B cell (primary cell): ENCODE measurements around the gene FARSB. TPM values are rescaled to one million over a fixed set of nuclear protein-coding genes. Genes with fewer than 3 reads are reported as not detected.

Source experiments
- ATAC-seq: fragments of 200-7000 bp; cut with Tn5 transposase; one replicate; pipeline ENCODE4 v1.10.0; 2021; ENCODE audit warnings: low read depth, mild to moderate bottlenecking, moderate number of reproducible peaks, moderate library complexity
- CTCF ChIA-PET: fragments of 350-600 bp; sonication (Branson Sonifier 250); formaldehyde crosslinking; loops from one replicate; lab custom pipeline; 2021; ENCODE audit warnings: antibody characterized with exemption, inconsistent platforms; lab: Charles Lee
- POLR2A ChIA-PET: fragments of 350-600 bp; sonication (Branson Sonifier 250); formaldehyde crosslinking; loops from one replicate; lab custom pipeline; 2021; ENCODE audit warnings: antibody characterized with exemption; lab: Charles Lee
- DNase-seq: peaks from one replicate; pipeline ENCODE4 v3.0.0; 2013
- H2AFZ ChIP-seq: 2 replicates; pipeline ENCODE4 v1.6.1; 2012; ENCODE audit warnings: mild to moderate bottlenecking, low read depth, low read length; ENCODE audit not compliant: insufficient read depth, poor library complexity, severe bottlenecking
- H3K27ac ChIP-seq, 2 donors: 1 replicate in 1 of 2; 2 replicates in 1 of 2; pipeline ENCODE4 v1.5.1; 2012 to 2013; ENCODE audit warnings: low read length in 2 of 2, mild to moderate bottlenecking in 2 of 2, moderate library complexity in 1 of 2
- H3K27me3 ChIP-seq, 4 experiments: fragments of 200-600 bp in 1 of 4; sonication (generic) in 1 of 4; replicated peaks in 1 of 4; 1 replicate in 2 of 4; 2 replicates in 2 of 4; pipeline versions ENCODE4 v1.6.1 to v1.7.0; 2013 to 2016; ENCODE audit warnings: low read length in 3 of 4, mild to moderate bottlenecking in 2 of 4, mixed read lengths in 1 of 4, moderate library complexity in 1 of 4; ENCODE audit not compliant: insufficient read depth in 4 of 4, control insufficient read depth in 3 of 4; ENCODE audit errors: control extremely low read depth in 1 of 4
- H3K36me3 ChIP-seq, 2 experiments: replicated peaks in 1 of 2; 1 replicate in 1 of 2; 2 replicates in 1 of 2; pipeline versions ENCODE4 v1.6.1 to v1.7.1; 2013; ENCODE audit warnings: low read length in 1 of 2; ENCODE audit not compliant: insufficient read depth in 2 of 2, control insufficient read depth in 1 of 2; ENCODE audit errors: control extremely low read depth in 1 of 2, extremely low read depth in 1 of 2
- H3K4me1 ChIP-seq, 2 donors: fragments of 200-600 bp in 1 of 2; sonication (generic) in 1 of 2; 1 replicate in 1 of 2; 2 replicates in 1 of 2; pipeline versions ENCODE4 v1.5.1 to v1.6.1; 2013 to 2017; ENCODE audit warnings: low read length in 2 of 2; ENCODE audit not compliant: control insufficient read depth in 2 of 2, insufficient read depth in 2 of 2
- H3K4me2 ChIP-seq: replicated peaks from 2 replicates; pipeline ENCODE3; 2012; ENCODE audit warnings: mild to moderate bottlenecking, low read depth, low read length; ENCODE audit not compliant: poor library complexity, severe bottlenecking
- H3K4me3 ChIP-seq, 5 experiments: fragments of 200-600 bp in 1 of 5; sonication (generic) in 1 of 5; 1 replicate in 3 of 5; 2 replicates in 2 of 5; pipeline versions ENCODE4 v1.5.1 to v1.7.0; 2011 to 2016; ENCODE audit warnings: low read length in 4 of 5, mild to moderate bottlenecking in 4 of 5, low read depth in 2 of 5, control low read depth in 1 of 5, moderate library complexity in 1 of 5; ENCODE audit not compliant: insufficient read depth in 1 of 5; ENCODE audit errors: control extremely low read depth in 1 of 5, extremely low read depth in 1 of 5
- H3K79me2 ChIP-seq: fragments of 200-600 bp; sonication (generic); one replicate; pipeline ENCODE4 v1.6.0; 2016; ENCODE audit warnings: low read length; ENCODE audit not compliant: control insufficient read depth, insufficient read depth
- H3K9ac ChIP-seq: fragments of 200-600 bp; sonication (generic); 2 replicates; pipeline ENCODE4 v1.6.1; 2017; ENCODE audit warnings: mild to moderate bottlenecking, low read length, moderate library complexity
- H3K9me3 ChIP-seq, 3 donors: one replicate each; pipeline versions ENCODE4 v1.6.1 to v1.7.1; 2013; ENCODE audit warnings: low read length in 2 of 3; ENCODE audit not compliant: control insufficient read depth in 2 of 3, insufficient read depth in 1 of 3; ENCODE audit errors: control extremely low read depth in 1 of 3
- H4K20me1 ChIP-seq: 2 replicates; pipeline ENCODE4 v1.6.0; 2012; ENCODE audit warnings: mild to moderate bottlenecking, low read length; ENCODE audit not compliant: insufficient read depth, control insufficient read depth, poor library complexity, severe bottlenecking
- H3K27ac Mint-ChIP-seq: one replicate; pipeline ENCODE4 v1.8.0; 2021; ENCODE audit warnings: mixed read lengths
- H3K27me3 Mint-ChIP-seq: one replicate; pipeline ENCODE4 v1.8.0; 2021; ENCODE audit warnings: mixed read lengths
- H3K4me1 Mint-ChIP-seq: one replicate; pipeline ENCODE4 v1.8.0; 2021; ENCODE audit warnings: mixed read lengths
- H3K4me3 Mint-ChIP-seq: one replicate; pipeline ENCODE4 v1.8.0; 2021; ENCODE audit warnings: mixed read lengths
- H3K9me3 Mint-ChIP-seq: one replicate; pipeline ENCODE4 v1.8.0; 2022; ENCODE audit warnings: mixed read lengths; ENCODE audit not compliant: insufficient read depth
- CTCF ChIP-seq: fragments of 200-600 bp; IDR thresholded peaks from one replicate; pipeline ENCODE4 v1.8.0; 2022; ENCODE audit warnings: antibody characterized with exemption, mild to moderate bottlenecking
- EZH2 ChIP-seq: IDR thresholded peaks from 2 replicates; pipeline ENCODE4 v1.6.1; 2012; ENCODE audit warnings: borderline replicate concordance, low read depth, mild to moderate bottlenecking, moderate library complexity, low read length; ENCODE audit not compliant: insufficient read depth, poor library complexity, severe bottlenecking
- WGBS: methylation state at CpG from one replicate; pipeline ENCODE4 v1.1.5; 2013; ENCODE audit warnings: missing lambda C conversion rate; ENCODE audit not compliant: insufficient coverage; 5-methylcytosine and 5-hydroxymethylcytosine counted together
- intact Hi-C: fragments of 100-400 bp; cut with micrococcal nuclease; formaldehyde crosslinking; loops from one replicate; pipeline ENCODE4 v1.10.0; 2022
- polyA plus RNA-seq: library from polyadenylated mRNA; depleted of rRNA; stranded (reverse); fragments of >200 nt; gene quantifications from 2 replicates; pipeline ENCODE4 v1.2.3, GENCODE V29; 2012
- total RNA-seq, 2 donors: library from RNA; stranded (reverse); fragments of 120-200 nt in 1 of 2; gene quantifications; 1 replicate in 1 of 2; 2 replicates in 1 of 2; pipeline versions ENCODE4 v1.2.3 to v1.2.4, GENCODE V29; 2013 to 2022

Gene FARSB
- total and polyA plus RNA-seq, 2 donors (not counting 1 experiment from before 2014, with no cell fraction given), result 9.2 to 10.2 TPM

- TF ChIP-seq CTCF (peak; percentile 80), EZH2 (no peak)
- H3K27me3 ChIP-seq, result no peaks in the 10 kb centered on the region
- intact Hi-C loops, result loop anchor here (1.0 kb wide), 1 partner anchor 296 kb away; no protein-coding TSS in a partner anchor
- no peaks in the 10 kb centered on the region for H4K20me1 ChIP-seq
- ATAC-seq, result peak; percentile 51
- H3K9me3 ChIP-seq, result no peaks in the 10 kb centered on the region
- Mint-ChIP-seq H3K4me1 (no peaks in the 10 kb centered on the region), H3K4me3 (no peak overlapping the region), H3K27me3 (no peaks in the 10 kb centered on the region), H3K9me3 (no peaks in the 10 kb centered on the region), H3K27ac (no peak overlapping the region)
- H3K36me3 ChIP-seq, result peaks cover 14 to 54% of the 10 kb centered on the region in 2 experiments
- POLR2A ChIA-PET, result no interaction called here
- no peak overlapping the region for H3K4me2 ChIP-seq
- CTCF ChIA-PET, result interaction anchor here (0.9 to 2.2 kb wide), 8 partner anchors 20 to 556 kb away, joined by 3 to 16 read pairs (median 4); no protein-coding TSS in a partner anchor
- no peak overlapping the region for H2AFZ ChIP-seq
- no peak overlapping the region for H3K4me3 ChIP-seq
- no peaks in the 10 kb centered on the region for H3K4me1 ChIP-seq
- DNase-seq, result peak; percentile 47
- WGBS, result 64% methylated on average over 2 of the region's 3 CpGs
- no peak overlapping the region for H3K9ac ChIP-seq
- H3K27ac ChIP-seq, result no peak overlapping the region
- H3K79me2 ChIP-seq, result no peaks in the 10 kb centered on the region
Measured at GRCh38 chr2:222613715-222614331, 42.1 kb downstream of the FARSB start.

- H3K27ac ChIP-seq, result no peak overlapping the region
- no peak overlapping the region for H3K4me3 Mint-ChIP-seq
- no peak overlapping the region for H3K27ac Mint-ChIP-seq
- no peaks in the 10 kb centered on the region for H3K4me1 Mint-ChIP-seq
- DNase-seq (no peak), ATAC-seq (no peak)
- TF ChIP-seq CTCF (no peak), EZH2 (no peak)
- intact Hi-C loops, result no loop called here
- H3K9ac ChIP-seq, result no peak overlapping the region
- POLR2A ChIA-PET, result no interaction called here
- H3K4me2 ChIP-seq, result no peak overlapping the region
- no peaks in the 10 kb centered on the region for H3K9me3 Mint-ChIP-seq
- peaks cover 17 to 51% of the 10 kb centered on the region in 2 experiments for H3K36me3 ChIP-seq
- WGBS, result 94% methylated on average over 3 of the region's 4 CpGs
- no peaks in the 10 kb centered on the region for H3K4me1 ChIP-seq
- no peaks in the 10 kb centered on the region for H3K79me2 ChIP-seq
- H3K27me3 ChIP-seq, result no peaks in the 10 kb centered on the region
- no peaks in the 10 kb centered on the region for H3K9me3 ChIP-seq
- CTCF ChIA-PET, result interaction anchor here (0.7 to 2.1 kb wide), 3 partner anchors 52 to 554 kb away, joined by 4 to 9 read pairs (median 7); no protein-coding TSS in a partner anchor
- no peak overlapping the region for H3K4me3 ChIP-seq
- H4K20me1 ChIP-seq, result no peaks in the 10 kb centered on the region
- no peak overlapping the region for H2AFZ ChIP-seq
- no peaks in the 10 kb centered on the region for H3K27me3 Mint-ChIP-seq
Measured at GRCh38 chr2:222611684-222612083, 44.2 kb downstream of the FARSB start.
